SK-N-MC (cell line): Measurements from ENCODE around the gene SOCS7.

Experiments used
- EZH2 ChIP-seq: fragments of 200-600 bp; sonication (generic); IDR thresholded peaks from one replicate; pipeline ENCODE4 v1.6.1; 2017; ENCODE audit warnings: antibody characterized with exemption
- FOXP2 ChIP-seq: optimal IDR thresholded peaks from 2 replicates; pipeline ENCODE3; 2011; ENCODE audit warnings: mild to moderate bottlenecking, moderate library complexity; ENCODE audit not compliant: insufficient read depth; ENCODE audit errors: extremely low read length, control extremely low read depth

GRCh38 chr17:38434178-38434665 is 82.6 kb downstream of the SOCS7 start:
- no peak for TF ChIP-seq EZH2
- no peak for TF ChIP-seq FOXP2
